ENCODE data around the gene CACNG7.

DNA sequence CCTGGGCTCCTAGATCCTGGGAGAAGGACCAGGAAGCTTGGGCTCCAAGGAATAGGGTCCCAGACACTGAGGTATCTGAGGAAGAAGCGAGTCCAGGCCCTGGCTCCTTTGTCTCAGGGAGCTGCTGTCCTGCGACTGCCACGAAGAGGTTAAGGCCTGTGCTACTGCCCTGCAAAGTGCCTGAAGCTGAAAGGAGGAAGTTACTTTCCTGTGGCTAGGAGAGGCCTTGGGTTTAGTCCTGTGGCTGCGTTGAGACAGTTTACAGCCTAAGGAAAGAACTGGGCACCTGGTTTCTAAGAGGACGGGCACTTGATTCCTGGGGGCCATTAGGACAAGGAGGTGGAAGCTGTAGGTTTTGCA, 38.6 kb upstream of the CACNG7 start:
- TF ChIP-seq EZH2 (IDR thresholded peaks at IDR 0.05; ENCODE audit: insufficient read depth, poor library complexity, severe bottlenecking) (no peak), EZH2phosphoT487 (IDR thresholded peaks at IDR 0.05; ENCODE audit: insufficient read depth, low read depth) (no peak)
